ENCODE results near the gene CREG2. TPM values are rescaled to one million over a fixed set of nuclear protein-coding genes. Genes with fewer than 3 reads are reported as not detected.

CREG2 gene
- total and polyA plus RNA-seq, 2 donors (not counting 1 experiment from before 2014, with no cell fraction given): 0.10 TPM; not detected in 1

DNA sequence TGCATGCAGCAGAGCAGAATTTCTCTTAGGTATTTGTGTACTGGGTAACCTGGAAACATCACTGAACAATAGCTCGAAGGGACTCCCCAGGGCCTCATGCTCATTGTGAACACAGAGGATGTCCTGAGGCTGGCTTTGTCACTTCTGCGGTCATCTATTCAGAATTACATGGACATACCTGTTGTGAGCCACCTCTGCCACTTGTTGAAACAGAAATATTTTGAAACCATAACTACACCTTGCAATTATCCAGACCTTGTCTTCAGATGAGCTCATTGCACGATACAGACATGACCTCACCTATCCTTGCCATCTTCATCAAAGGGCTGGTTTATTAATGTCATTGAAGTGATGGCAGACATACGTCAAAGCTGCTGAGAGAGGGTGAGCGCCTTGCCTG, 23.4 kb upstream of the CREG2 start:
- H4K20me1 ChIP-seq (ENCODE audit: control insufficient read depth, insufficient read depth, low read length, poor library complexity, severe bottlenecking): no peaks in the 10 kb centered on the region
- H3K4me1 Mint-ChIP-seq: peaks cover 4% of the 10 kb centered on the region
- H3K79me2 ChIP-seq (ENCODE audit: control insufficient read depth, insufficient read depth, low read length): no peaks in the 10 kb centered on the region
- no peak overlapping the region for H3K4me3 ChIP-seq (ENCODE audit: control extremely low read depth in 1 of 5, extremely low read depth in 1 of 5, insufficient read depth in 1 of 5, low read depth in 2 of 5, low read length in 4 of 5)
- H3K36me3 ChIP-seq (replicated peaks in 1 of 2; ENCODE audit: control extremely low read depth in 1 of 2, control insufficient read depth in 1 of 2, extremely low read depth in 1 of 2, insufficient read depth in 2 of 2, low read length in 1 of 2): no peaks in the 10 kb centered on the region
- no peak overlapping the region for H3K9ac ChIP-seq (ENCODE audit: low read length)
- H3K27ac ChIP-seq (ENCODE audit: low read length in 2 of 2): no peak overlapping the region
- intact Hi-C loops (cut with micrococcal nuclease): no loop called here
- 97% methylated on average over 4 of the region's 5 CpGs for WGBS (ENCODE audit: insufficient coverage)
- ATAC-seq (ENCODE audit: low read depth): no peak
- H3K27me3 Mint-ChIP-seq: peaks cover 14% of the 10 kb centered on the region
- no peaks in the 10 kb centered on the region for H3K9me3 Mint-ChIP-seq (ENCODE audit: insufficient read depth)
- peaks cover 4 to 5% of the 10 kb centered on the region in 2 donors for H3K4me1 ChIP-seq (ENCODE audit: control insufficient read depth in 2 of 2, insufficient read depth in 2 of 2, low read length in 2 of 2)
- TF ChIP-seq EZH2 (IDR thresholded peaks at IDR 0.05; ENCODE audit: borderline replicate concordance, insufficient read depth, low read depth, low read length, poor library complexity, severe bottlenecking) (no peak), CTCF (IDR thresholded peaks at IDR 0.05) (no peak)
- H3K27ac Mint-ChIP-seq: no peak overlapping the region
- peaks cover 0 to 10% (median 7%) of the 10 kb centered on the region in 3 donors for H3K9me3 ChIP-seq (ENCODE audit: control extremely low read depth in 1 of 3, control insufficient read depth in 2 of 3, insufficient read depth in 1 of 3, low read length in 2 of 3)
- POLR2A ChIA-PET: no interaction called here
- no peaks in the 10 kb centered on the region for H3K27me3 ChIP-seq (replicated peaks in 1 of 4; ENCODE audit: control extremely low read depth in 1 of 4, control insufficient read depth in 3 of 4, insufficient read depth in 4 of 4, low read length in 3 of 4)
- no peak for DNase-seq
- no peak overlapping the region for H3K4me2 ChIP-seq (replicated peaks; ENCODE audit: low read depth, low read length, poor library complexity, severe bottlenecking)
- H2AFZ ChIP-seq (ENCODE audit: insufficient read depth, low read depth, low read length, poor library complexity, severe bottlenecking): no peak overlapping the region
- CTCF ChIA-PET: interaction anchor here (1.8 kb wide), 1 partner anchor 69 kb away, joined by 5 read pairs; no protein-coding TSS in a partner anchor
- H3K4me3 Mint-ChIP-seq: no peak overlapping the region

DNA sequence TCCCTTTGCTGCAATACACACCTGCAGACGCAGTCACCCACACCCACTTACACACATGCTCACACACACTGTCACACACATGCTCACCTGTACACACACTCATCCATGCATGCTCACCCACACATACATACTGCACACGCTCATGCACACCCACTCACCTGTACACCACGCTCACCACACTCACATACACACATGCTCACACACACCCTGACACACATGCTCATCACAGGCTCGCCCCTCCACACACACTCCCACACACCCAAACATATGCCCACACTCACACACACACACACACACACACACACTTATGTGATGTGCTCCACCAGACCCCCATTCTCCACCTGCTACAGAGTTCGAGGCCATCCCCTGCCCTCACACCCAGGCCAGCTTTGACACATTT, 22.8 kb upstream of the CREG2 start:
- Mint-ChIP-seq H3K9me3 (ENCODE audit: insufficient read depth) (no peaks in the 10 kb centered on the region), H3K4me1 (peaks cover 10% of the 10 kb centered on the region), H3K27me3 (peaks cover 11% of the 10 kb centered on the region), H3K27ac (no peak overlapping the region), H3K4me3 (no peak overlapping the region)
- ATAC-seq (ENCODE audit: low read depth): no peak
- no peaks in the 10 kb centered on the region for H3K79me2 ChIP-seq (ENCODE audit: control insufficient read depth, insufficient read depth, low read length)
- no peak overlapping the region for H3K4me3 ChIP-seq (ENCODE audit: control extremely low read depth in 1 of 5, extremely low read depth in 1 of 5, insufficient read depth in 1 of 5, low read depth in 2 of 5, low read length in 4 of 5)
- no peak for TF ChIP-seq EZH2 (IDR thresholded peaks at IDR 0.05; ENCODE audit: borderline replicate concordance, insufficient read depth, low read depth, low read length, poor library complexity, severe bottlenecking)
- WGBS (ENCODE audit: insufficient coverage): 87% methylated on average over 5 of the region's 5 CpGs
- peaks cover 10 to 11% of the 10 kb centered on the region in 2 donors for H3K4me1 ChIP-seq (ENCODE audit: control insufficient read depth in 2 of 2, insufficient read depth in 2 of 2, low read length in 2 of 2)
- peaks cover 0 to 9% (median 5%) of the 10 kb centered on the region in 3 donors for H3K9me3 ChIP-seq (ENCODE audit: control extremely low read depth in 1 of 3, control insufficient read depth in 2 of 3, insufficient read depth in 1 of 3, low read length in 2 of 3)
- no peak overlapping the region for H3K27ac ChIP-seq (ENCODE audit: low read length in 2 of 2)
- intact Hi-C loops (cut with micrococcal nuclease): no loop called here
- H3K36me3 ChIP-seq (replicated peaks in 1 of 2; ENCODE audit: control extremely low read depth in 1 of 2, control insufficient read depth in 1 of 2, extremely low read depth in 1 of 2, insufficient read depth in 2 of 2, low read length in 1 of 2): no peaks in the 10 kb centered on the region
- no peak overlapping the region for H3K9ac ChIP-seq (ENCODE audit: low read length)
- H3K27me3 ChIP-seq (replicated peaks in 1 of 4; ENCODE audit: control extremely low read depth in 1 of 4, control insufficient read depth in 3 of 4, insufficient read depth in 4 of 4, low read length in 3 of 4): no peaks in the 10 kb centered on the region
- H4K20me1 ChIP-seq (ENCODE audit: control insufficient read depth, insufficient read depth, low read length, poor library complexity, severe bottlenecking): no peaks in the 10 kb centered on the region
- CTCF ChIA-PET: interaction anchor here (1.8 kb wide), 1 partner anchor 68 kb away, joined by 5 read pairs; no protein-coding TSS in a partner anchor
- POLR2A ChIA-PET: no interaction called here
- no peak overlapping the region for H2AFZ ChIP-seq (ENCODE audit: insufficient read depth, low read depth, low read length, poor library complexity, severe bottlenecking)
- DNase-seq: no peak
- H3K4me2 ChIP-seq (replicated peaks; ENCODE audit: low read depth, low read length, poor library complexity, severe bottlenecking): no peak overlapping the region

All from B cell (primary cell).